HG03460 (cell line): ENCODE measurements around the gene ZNF595.
"Not testable (repeated sequence)": the region's sequence is repeated elsewhere in the genome, so short reads cannot be mapped to it uniquely, and the experiment has no call there.

Experiments used
- ATAC-seq: cut with Tn5 transposase; IDR thresholded peaks from one replicate; pipeline ENCODE4 v1.9.1; 2021; ENCODE audit not compliant: unreplicated experiment

ZNF595 gene

GRCh38 chr4:85951-86350 lies 32.8 kb downstream of the ZNF595 start:
- no peak for ATAC-seq

GRCh38 chr4:86559-87324 lies 33.6 kb downstream of the ZNF595 start:
- ATAC-seq = not testable (repeated sequence)

GRCh38 chr4:98386-98785 lies 45.3 kb downstream of the ZNF595 start:
- no peak for ATAC-seq

- no peak for ATAC-seq
Measured at GRCh38 chr4:99863-100262, 46.7 kb downstream of the ZNF595 start.

- ATAC-seq = no peak
Measured at GRCh38 chr4:107083-107443, 53.9 kb downstream of the ZNF595 start.

GRCh38 chr4:107444-108429 lies 54.6 kb downstream of the ZNF595 start:
- no peak for ATAC-seq

- ATAC-seq = no peak
Measured at GRCh38 chr4:112771-113170, 59.6 kb downstream of the ZNF595 start.

- ATAC-seq = no peak
Measured at GRCh38 chr4:113732-114131, 60.6 kb downstream of the ZNF595 start.

GRCh38 chr4:114149-114548 lies 61.0 kb downstream of the ZNF595 start:
- no peak for ATAC-seq

GRCh38 chr4:116499-116898 lies 63.4 kb downstream of the ZNF595 start:
- ATAC-seq = no peak

GRCh38 chr4:120616-121015 lies 67.5 kb downstream of the ZNF595 start:
- ATAC-seq = no peak

GRCh38 chr4:121408-122084 lies 68.4 kb downstream of the ZNF595 start:
- ATAC-seq = no peak

- not testable (repeated sequence) for ATAC-seq
Measured at GRCh38 chr4:123922-124274, 70.8 kb downstream of the ZNF595 start.

GRCh38 chr4:124275-125081 lies 71.4 kb downstream of the ZNF595 start, which contains the start of gene ZNF718:
Gene ZNF718, plus strand, starts transcription at chr4:124501. Its CDS starts 170 bp downstream, at chr4:124671.
- peak; percentile 97 for ATAC-seq

GRCh38 chr4:125091-125771 lies 72.1 kb downstream of the ZNF595 start:
- ATAC-seq = peak; percentile 7

GRCh38 chr4:125833-126232 lies 72.7 kb downstream of the ZNF595 start:
- ATAC-seq = no peak

- ATAC-seq = no peak
Measured at GRCh38 chr4:132483-132882, 79.4 kb downstream of the ZNF595 start.
